Uterus (tissue), 4 donors: ENCODE results near the gene PTX4. TPM values are rescaled to one million over a fixed set of nuclear protein-coding genes. Genes with fewer than 3 reads are reported as not detected.

Experiments used
- DNase-seq, 2 donors: peaks; one replicate each; pipeline ENCODE4 v3.0.0-alpha.2; 2019 to 2020
- H3K27ac ChIP-seq, 2 donors: fragments of 200-600 bp; sonication (generic); 1 replicate in 1 of 2; 2 replicates in 1 of 2; pipeline ENCODE4 v1.5.1; 2016 to 2018
- H3K27me3 ChIP-seq, 2 donors: fragments of 200-600 bp; sonication (generic); one replicate each; pipeline ENCODE4 v1.5.1; 2018 to 2019; ENCODE audit warnings: control low read depth in 1 of 2
- H3K36me3 ChIP-seq, 2 donors: fragments of 200-600 bp; sonication (generic); one replicate each; pipeline ENCODE4 v1.5.1; 2019; ENCODE audit warnings: control low read depth in 1 of 2
- H3K4me1 ChIP-seq, 2 donors: fragments of 200-600 bp; sonication (generic); one replicate each; pipeline ENCODE4 v1.5.1; 2018 to 2019; ENCODE audit warnings: control low read depth in 1 of 2
- H3K4me3 ChIP-seq, 2 donors: fragments of 200-600 bp; sonication (generic); 1 replicate in 1 of 2; 2 replicates in 1 of 2; pipeline ENCODE4 v1.5.1; 2018 to 2019; ENCODE audit warnings: mild to moderate bottlenecking in 1 of 2
- H3K9me3 ChIP-seq, 2 donors: fragments of 200-600 bp; sonication (generic); one replicate each; pipeline ENCODE4 v1.5.1; 2019; ENCODE audit warnings: control low read depth in 1 of 2
- CTCF ChIP-seq, 4 experiments: fragments of 200-600 bp in 2 of 4; fragments of 450-650 bp in 2 of 4; sonication (generic) in 2 of 4; IDR thresholded peaks; one replicate each; pipeline ENCODE4 v1.5.1; 2016 to 2019; ENCODE audit warnings: antibody characterized with exemption in 4 of 4, mild to moderate bottlenecking in 2 of 4, moderate library complexity in 1 of 4
- POLR2A ChIP-seq, 2 donors: fragments of 450-650 bp; IDR thresholded peaks; one replicate each; pipeline ENCODE4 v1.6.1; 2016; ENCODE audit warnings: antibody characterized with exemption in 2 of 2, mild to moderate bottlenecking in 1 of 2, moderate library complexity in 1 of 2
- intact Hi-C: fragments of 100-400 bp; cut with DNase I; formaldehyde crosslinking; loops from one replicate; pipeline ENCODE4 v1.15.1; 2023; ENCODE audit warnings: low total_unique reads
- total RNA-seq, 4 donors: library from RNA; depleted of rRNA in 3 of 4; stranded (reverse); fragments of >200 nt in 3 of 4; gene quantifications; one replicate each; pipeline versions ENCODE4 v1.1.0 to v1.2.4, GENCODE V29; 2014 to 2023
- donor health status: DM: yes; HTN: yes; CAD: no.

Gene PTX4
- total RNA-seq, 4 donors from 2014 or later = 0.28 to 0.52 TPM; not detected in 2

GRCh38 chr16:1493746-1494094, 5.0 kb upstream of the PTX4 start:
- Histone ChIP-seq H3K36me3 (no peaks in the 10 kb centered on the region), H3K27ac (peak overlapping the region; percentile 74 to 90), H3K27me3 (no peaks in the 10 kb centered on the region), H3K4me3 (peak overlapping the region; percentile 64 to 65), H3K9me3 (no peaks in the 10 kb centered on the region), H3K4me1 (peaks cover 0 to 6% of the 10 kb centered on the region in 2 donors)
- no peak for DNase-seq
- intact Hi-C loops = no loop called here
- TF ChIP-seq POLR2A (IDR thresholded peaks at IDR 0.05) (no peak), CTCF (IDR thresholded peaks at IDR 0.05) (no peak)

GRCh38 chr16:1492923-1493745, 4.4 kb upstream of the PTX4 start, which contains the start of gene TELO2:
TSS of gene TELO2 (plus strand) at chr16:1493360. CDS start at chr16:1494282, 922 bp downstream.
- intact Hi-C loops = no loop called here
- H3K4me1 ChIP-seq = peaks cover 0 to 6% of the 10 kb centered on the region in 2 donors
- H3K27ac ChIP-seq = peak within 1 kb of the TSS; percentile 74 to 90
- H3K9me3 ChIP-seq = no peaks in the 10 kb centered on the region
- no peaks in the 10 kb centered on the region for H3K36me3 ChIP-seq
- no peaks in the 10 kb centered on the region for H3K27me3 ChIP-seq
- H3K4me3 ChIP-seq = peak within 1 kb of the TSS; percentile 64 to 65
- DNase-seq = peak; percentile 74 to 82
- peak in 1 of 4 experiments; percentile 14 for TF ChIP-seq CTCF (IDR thresholded peaks at IDR 0.05)
- TF ChIP-seq POLR2A (IDR thresholded peaks at IDR 0.05) = peak in 1 of 2 donors; percentile 49

GRCh38 chr16:1492082-1492922, 3.6 kb upstream of the PTX4 start:
- DNase-seq = no peak
- H3K4me3 ChIP-seq = peak overlapping the region; percentile 64 to 65
- intact Hi-C loops = no loop called here

GRCh38 chr16:1491327-1491726, 2.6 kb upstream of the PTX4 start:
- intact Hi-C loops = no loop called here
- no peak for DNase-seq

More at GRCh38 chr16:1492082-1492922, 3.6 kb upstream of the PTX4 start:
- Histone ChIP-seq H3K4me1 (peaks cover 0 to 6% of the 10 kb centered on the region in 2 donors), H3K9me3 (no peaks in the 10 kb centered on the region), H3K27me3 (no peaks in the 10 kb centered on the region), H3K36me3 (no peaks in the 10 kb centered on the region), H3K27ac (peak overlapping the region; percentile 74 to 90)
- TF ChIP-seq POLR2A (IDR thresholded peaks at IDR 0.05) (no peak), CTCF (IDR thresholded peaks at IDR 0.05) (no peak)

More at GRCh38 chr16:1491327-1491726, 2.6 kb upstream of the PTX4 start:
- Histone ChIP-seq H3K36me3 (no peaks in the 10 kb centered on the region), H3K4me1 (peaks cover 0 to 6% of the 10 kb centered on the region in 2 donors), H3K9me3 (no peaks in the 10 kb centered on the region), H3K27ac (no peak overlapping the region), H3K27me3 (no peaks in the 10 kb centered on the region), H3K4me3 (no peak overlapping the region)
- TF ChIP-seq CTCF (IDR thresholded peaks at IDR 0.05) = no peak
- TF ChIP-seq POLR2A (IDR thresholded peaks at IDR 0.05) = no peak
